HepG2 (cell line): ENCODE measurements around the gene GEMIN8. TPM values are rescaled to one million over a fixed set of nuclear protein-coding genes. Genes with fewer than 3 reads are reported as not detected.

ENCODE experiments used
- ATAC-seq: fragments of 200-7000 bp; cut with Tn5 transposase; 3 replicates; pipeline ENCODE4 v1.9.1; 2020; ENCODE audit warnings: mild to moderate bottlenecking, moderate library complexity
- BruUV-seq: library from RNA; stranded (reverse); fragments of 400-500 nt; replicated peaks from 2 replicates; lab custom pipeline; 2021; lab: Mats Ljungman, UMichigan
- CTCF ChIA-PET: fragments of 300-600 bp; formaldehyde crosslinking; extraction: SDS; loops from one replicate; lab custom pipeline; 2021; ENCODE audit warnings: low total read pairs, inconsistent platforms, low intra/inter-chr PET ratio; lab: Yijun Ruan, JAX
- POLR2A ChIA-PET: fragments of 350-600 bp; sonication (Branson Sonifier 250); formaldehyde crosslinking; loops from one replicate; lab custom pipeline; 2020; ENCODE audit warnings: antibody characterized with exemption, inconsistent platforms; lab: Yijun Ruan, JAX
- DNase-seq: peaks from one replicate; pipeline ENCODE4 v3.0.0-alpha.2; 2015; ENCODE audit warnings: low spot score
- FAIRE-seq: peaks from 3 replicates; lab custom pipeline; 2011; peaks lifted over from hg19 to GRCh38; lab: Jason Lieb, UNC
- H2AFZ ChIP-seq: one replicate; pipeline ENCODE4 v1.6.1; 2011; ENCODE audit warnings: low read length, inconsistent platforms
- H3K27ac ChIP-seq: fragments of 300-600 bp; 3 replicates; pipeline ENCODE4 v1.8.0; 2011; ENCODE audit warnings: mixed run types, mild to moderate bottlenecking, mixed read lengths, low read length, inconsistent platforms; ENCODE audit not compliant: insufficient read depth; ENCODE audit errors: extremely low read length
- H3K27me3 ChIP-seq, 2 experiments: fragments of 200-600 bp in 1 of 2; 2 replicates in 1 of 2; 3 replicates in 1 of 2; pipeline versions ENCODE4 v1.6.0 to v1.8.0; 2011; ENCODE audit warnings: low read length in 2 of 2, mild to moderate bottlenecking in 2 of 2, moderate library complexity in 2 of 2, inconsistent platforms in 1 of 2; ENCODE audit not compliant: insufficient read depth in 2 of 2, control insufficient read depth in 1 of 2
- H3K36me3 ChIP-seq, 2 experiments: fragments of 200-600 bp in 1 of 2; replicated peaks in 1 of 2; 2 replicates in 1 of 2; 3 replicates in 1 of 2; pipeline versions ENCODE4 v1.5.1 to v1.8.0; 2011; ENCODE audit warnings: low read length in 2 of 2, inconsistent platforms in 1 of 2; ENCODE audit not compliant: insufficient read depth in 2 of 2, control insufficient read depth in 1 of 2
- H3K4me1 ChIP-seq: 2 replicates; pipeline ENCODE4 v1.5.1; 2012; ENCODE audit warnings: low read length, inconsistent platforms; ENCODE audit not compliant: insufficient read depth
- H3K4me2 ChIP-seq: 2 replicates; pipeline ENCODE4 v1.6.0; 2011; ENCODE audit warnings: low read depth, low read length, inconsistent platforms
- H3K4me3 ChIP-seq, 3 experiments: fragments of 200-600 bp in 1 of 3; sonication (generic), shearing (Covaris generic) in 1 of 3; replicated peaks in 1 of 3; 2 replicates each; pipeline ENCODE4 v1.5.1; 2011 to 2016; ENCODE audit warnings: low read length in 3 of 3, inconsistent platforms in 2 of 3, low read depth in 2 of 3, mild to moderate bottlenecking in 2 of 3, control low read depth in 1 of 3, mixed read lengths in 1 of 3; ENCODE audit not compliant: insufficient read depth in 1 of 3
- H3K79me2 ChIP-seq: one replicate; pipeline ENCODE4 v1.6.1; 2011; ENCODE audit warnings: low read length, inconsistent platforms; ENCODE audit not compliant: insufficient read depth
- H3K9ac ChIP-seq: 2 replicates; pipeline ENCODE4 v1.6.0; 2011; ENCODE audit warnings: mild to moderate bottlenecking, low read depth, low read length, inconsistent platforms; ENCODE audit not compliant: insufficient read depth
- H3K9me3 ChIP-seq: 2 replicates; pipeline ENCODE4 v1.5.1; 2012; ENCODE audit warnings: mild to moderate bottlenecking, low read length
- H4K20me1 ChIP-seq: 2 replicates; pipeline ENCODE4 v1.6.0; 2011; ENCODE audit warnings: inconsistent platforms, mild to moderate bottlenecking, low read length, moderate library complexity; ENCODE audit not compliant: insufficient read depth
- CC2D1A ChIP-seq: sonication (generic); formaldehyde crosslinking; IDR thresholded peaks from 2 replicates; pipeline ENCODE4 v1.8.1; 2023; ENCODE audit warnings: mild to moderate bottlenecking, missing genetic modification reagents
- FOSL1 ChIP-seq: sonication (generic); formaldehyde crosslinking; IDR thresholded peaks from 2 replicates; pipeline ENCODE4 v1.9.0; 2021; ENCODE audit warnings: missing genetic modification reagents, borderline replicate concordance
- GLMP ChIP-seq: sonication (generic); formaldehyde crosslinking; IDR thresholded peaks from 2 replicates; pipeline ENCODE4 v1.9.0; 2021; ENCODE audit warnings: missing genetic modification reagents, mild to moderate bottlenecking, borderline replicate concordance
- JUN ChIP-seq: sonication (generic); formaldehyde crosslinking; IDR thresholded peaks from 2 replicates; pipeline ENCODE4 v1.4.0; 2020; ENCODE audit warnings: mild to moderate bottlenecking, missing genetic modification reagents
- PAXIP1 ChIP-seq: sonication (generic); formaldehyde crosslinking; conservative IDR thresholded peaks from 2 replicates; pipeline ENCODE4 v1.4.0; 2020; ENCODE audit warnings: mild to moderate bottlenecking, missing genetic modification reagents, moderate library complexity
- ZMYM3 ChIP-seq: sonication (generic); formaldehyde crosslinking; IDR thresholded peaks from 2 replicates; pipeline ENCODE4 v1.5.1; 2020; ENCODE audit warnings: mild to moderate bottlenecking, missing genetic modification reagents
- ZNF30 ChIP-seq: sonication (generic); formaldehyde crosslinking; IDR thresholded peaks from 2 replicates; pipeline ENCODE4 v1.5.0; 2020; ENCODE audit warnings: mild to moderate bottlenecking, missing genetic modification reagents
- ZNF788 ChIP-seq: sonication (generic); formaldehyde crosslinking; IDR thresholded peaks from 2 replicates; pipeline ENCODE4 v1.5.0; 2020; ENCODE audit warnings: mild to moderate bottlenecking, missing genetic modification reagents, borderline replicate concordance
- WGBS: methylation state at CpG from one replicate; pipeline ENCODE4 v1.1.6; 2017; ENCODE audit warnings: low lambda C conversion rate; 5-methylcytosine and 5-hydroxymethylcytosine counted together
- in situ Hi-C: cut with HindIII; loops from 2 replicates; pipeline ENCODE4 v1.10.0; 2017; ENCODE audit warnings: low pct_unique_long_range_greater_than_20kb; ENCODE audit not compliant: extremely low pct_ligation_motif_present
- intact Hi-C: fragments of 100-400 bp; cut with micrococcal nuclease; formaldehyde crosslinking; loops from one replicate; pipeline ENCODE4 v1.10.0; 2022; ENCODE audit not compliant: unreplicated experiment
- polyA plus RNA-seq, 8 experiments: library from polyadenylated mRNA; depleted of rRNA in 3 of 8; stranded (reverse) in 7 of 8; unstranded in 1 of 8; fragments of >200 nt; fragmentation: Illumina TruSeq in 4 of 8; extraction: Trizol in 4 of 8; gene quantifications; 2 replicates each; pipeline versions ENCODE4 v1.2.1 to v1.2.3, GENCODE V29; 2011 to 2016; ENCODE audit warnings: low read depth in 4 of 8, missing spikeins in 1 of 8, mixed read lengths in 1 of 8; ENCODE audit not compliant: insufficient read depth in 1 of 8
- total RNA-seq, 5 experiments: library from RNA; depleted of rRNA; stranded (reverse); fragments of >200 nt; fragmentation: Illumina TruSeq; extraction: Trizol; gene quantifications; 2 replicates each; pipeline ENCODE4 v1.2.3, GENCODE V29; 2016; ENCODE audit warnings: low read depth in 1 of 5
- TF ChIP-seq, protein P1 (sequence below): sonication (generic); formaldehyde crosslinking; conservative IDR thresholded peaks from 2 replicates; pipeline ENCODE4 v1.4.0; 2020; ENCODE audit warnings: missing genetic modification reagents

The GEMIN8 gene
- total and polyA plus RNA-seq, 2 of the 13 experiments (the other 11 are each of a cell fraction or from before 2014, with no cell fraction given): 9.7 to 23.7 TPM

DNA sequence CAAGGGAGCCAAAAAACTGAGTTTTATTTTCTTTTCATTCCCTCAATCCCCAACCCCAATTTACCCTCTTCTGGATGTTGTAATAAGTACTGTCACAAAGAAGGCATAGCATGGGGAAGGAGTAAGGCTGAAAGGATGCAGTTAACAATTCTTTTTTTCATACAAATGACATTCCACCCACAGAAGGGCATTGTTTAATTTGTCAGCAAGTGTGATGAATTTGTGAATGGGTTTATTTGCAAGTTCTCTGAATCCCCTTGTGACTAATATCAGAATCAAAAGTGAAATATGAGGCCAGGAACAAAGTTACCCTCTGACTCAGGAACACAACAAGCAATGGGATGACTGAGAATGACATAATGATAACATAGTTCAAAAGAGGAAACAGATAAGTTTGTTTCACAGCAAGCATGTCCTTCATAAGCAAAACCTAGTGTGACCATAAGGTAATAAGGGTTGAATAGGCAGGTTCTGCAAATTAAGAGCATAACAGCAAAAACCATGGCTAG lies 2.1 kb downstream of the GEMIN8 start (continued):
- TF ChIP-seq ZNF30 (CRISPR knock-in tag) (no peak), FOSL1 (CRISPR knock-in tag) (no peak)
- TF ChIP-seq, protein P1, sequence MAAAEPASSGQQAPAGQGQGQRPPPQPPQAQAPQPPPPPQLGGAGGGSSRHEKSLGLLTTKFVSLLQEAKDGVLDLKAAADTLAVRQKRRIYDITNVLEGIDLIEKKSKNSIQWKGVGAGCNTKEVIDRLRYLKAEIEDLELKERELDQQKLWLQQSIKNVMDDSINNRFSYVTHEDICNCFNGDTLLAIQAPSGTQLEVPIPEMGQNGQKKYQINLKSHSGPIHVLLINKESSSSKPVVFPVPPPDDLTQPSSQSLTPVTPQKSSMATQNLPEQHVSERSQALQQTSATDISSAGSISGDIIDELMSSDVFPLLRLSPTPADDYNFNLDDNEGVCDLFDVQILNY (CRISPR knock-in tag): no peak

- ATAC-seq: no peak
- Histone ChIP-seq H3K9ac (no peak overlapping the region), H3K27me3 (no peaks in the 10 kb centered on the region), H2AFZ (no peak overlapping the region), H3K36me3 (no peaks in the 10 kb centered on the region), H3K4me2 (no peak overlapping the region), H3K79me2 (no peaks in the 10 kb centered on the region), H4K20me1 (no peaks in the 10 kb centered on the region), H3K9me3 (no peaks in the 10 kb centered on the region), H3K27ac (no peak overlapping the region), H3K4me3 (no peak overlapping the region), H3K4me1 (peaks cover 11% of the 10 kb centered on the region; the same call in 1 of the 2 replicates)
- intact Hi-C loops (no loop called here), in situ Hi-C loops (loop anchor here (5.0 kb wide), 1 partner anchor 375 kb away; the partner anchor contains the start of gene TCEANC)
- ChIA-PET POLR2A (no interaction called here), CTCF (no interaction called here)
- no peak for FAIRE-seq
- no peak for TF ChIP-seq ZNF788 (CRISPR knock-in tag)
- TF ChIP-seq JUN: no peak
- WGBS: 100% methylated on average over 1 of the region's 1 CpG
- BruUV-seq: no TSS peak
- DNase-seq: no peak
Observed at GRCh38 chrX:14027036-14027435, 2.7 kb downstream of the GEMIN8 start.

GRCh38 chrX:14026121-14026520 lies 3.6 kb downstream of the GEMIN8 start:
- CTCF ChIA-PET: no interaction called here
- H3K9me3 ChIP-seq: no peaks in the 10 kb centered on the region
- H3K27me3 ChIP-seq: no peaks in the 10 kb centered on the region
- H3K9ac ChIP-seq: no peak overlapping the region
- no TSS peak for BruUV-seq
- intact Hi-C loops: no loop called here
- no peaks in the 10 kb centered on the region for H3K79me2 ChIP-seq
- POLR2A ChIA-PET: no interaction called here
- 93% methylated on average over 7 of the region's 7 CpGs for WGBS
- H3K4me2 ChIP-seq: no peak overlapping the region
- H3K4me3 ChIP-seq: no peak overlapping the region
- DNase-seq: no peak
- H3K4me1 ChIP-seq: peaks cover 11% of the 10 kb centered on the region; the same call in 1 of the 2 replicates
- H4K20me1 ChIP-seq: no peaks in the 10 kb centered on the region
- no peak for ATAC-seq
- in situ Hi-C loops: loop anchor here (5.0 kb wide), 1 partner anchor 374 kb away; the partner anchor contains the start of gene TCEANC
- no peak overlapping the region for H3K27ac ChIP-seq
- H2AFZ ChIP-seq: no peak overlapping the region
- H3K36me3 ChIP-seq: no peaks in the 10 kb centered on the region
- no peak for FAIRE-seq
- TF ChIP-seq ZMYM3 (CRISPR knock-in tag) (no peak), GLMP (CRISPR knock-in tag) (no peak), CC2D1A (CRISPR knock-in tag) (no peak), PAXIP1 (CRISPR knock-in tag) (no peak)
